ENCODE results near the gene DYNLL2.

DYNLL2 gene

DNA sequence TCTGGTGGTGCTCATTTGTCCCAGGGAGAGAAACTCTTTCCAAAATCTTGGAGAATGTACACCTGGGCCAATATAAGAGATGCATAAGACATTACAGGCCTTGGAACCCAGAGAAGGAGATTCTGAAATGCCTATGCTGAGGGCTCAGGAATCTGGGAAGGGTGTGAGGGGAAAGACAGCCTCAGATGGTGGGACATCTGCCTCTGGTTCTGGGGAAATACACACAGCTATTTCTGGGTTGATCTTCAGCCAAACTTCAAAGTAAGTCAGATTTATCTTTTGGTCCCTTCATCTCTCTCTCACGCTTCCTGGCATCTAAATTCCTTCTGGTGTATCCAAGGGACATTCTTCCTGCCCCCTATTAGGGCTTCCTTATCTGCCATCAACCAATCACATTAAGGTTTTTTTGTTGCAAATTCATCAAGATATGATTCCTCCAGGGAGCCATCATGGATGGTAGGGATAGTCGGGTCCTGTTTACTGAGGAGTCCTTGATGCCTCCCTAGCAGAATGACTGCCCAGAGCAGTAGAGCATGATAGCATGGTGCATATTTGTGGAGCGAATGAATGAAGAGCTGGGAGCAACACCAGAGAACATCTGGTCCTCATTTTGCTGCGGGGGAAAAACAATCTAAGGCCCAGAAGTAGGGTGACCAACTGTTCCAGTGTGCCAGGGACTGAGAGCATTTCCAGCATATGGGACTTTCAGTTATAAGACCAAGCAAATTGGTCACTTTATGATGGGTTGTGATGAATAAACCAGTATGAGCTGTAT lies 35.7 kb upstream of the DYNLL2 start:
- Histone ChIP-seq H3K27me3 (ENCODE audit: insufficient read depth, insufficient read length) (no peaks in the 10 kb centered on the region), H3K4me3 (ENCODE audit: insufficient read length, low read depth) (no peak overlapping the region), H3K9ac (ENCODE audit: insufficient read length, low read depth) (no peak overlapping the region), H3K4me1 (ENCODE audit: insufficient read depth, insufficient read length) (no peaks in the 10 kb centered on the region), H3K9me3 (ENCODE audit: insufficient read depth, low read length) (no peaks in the 10 kb centered on the region), H3K36me3 (ENCODE audit: insufficient read depth, insufficient read length, low read length) (no peaks in the 10 kb centered on the region)
- no peak for TF ChIP-seq YY1 (IDR thresholded peaks at IDR 0.05; ENCODE audit: insufficient read depth, insufficient read length)
- TF ChIP-seq SUZ12 (IDR thresholded peaks at IDR 0.05; ENCODE audit: extremely low read depth, insufficient read depth, insufficient read length) = no peak
- no peak for TF ChIP-seq ZNF274 (IDR thresholded peaks at IDR 0.05; ENCODE audit: low read depth, low read length)
- no peak for DNase-seq (ENCODE audit: low read depth, low spot score)

DNA sequence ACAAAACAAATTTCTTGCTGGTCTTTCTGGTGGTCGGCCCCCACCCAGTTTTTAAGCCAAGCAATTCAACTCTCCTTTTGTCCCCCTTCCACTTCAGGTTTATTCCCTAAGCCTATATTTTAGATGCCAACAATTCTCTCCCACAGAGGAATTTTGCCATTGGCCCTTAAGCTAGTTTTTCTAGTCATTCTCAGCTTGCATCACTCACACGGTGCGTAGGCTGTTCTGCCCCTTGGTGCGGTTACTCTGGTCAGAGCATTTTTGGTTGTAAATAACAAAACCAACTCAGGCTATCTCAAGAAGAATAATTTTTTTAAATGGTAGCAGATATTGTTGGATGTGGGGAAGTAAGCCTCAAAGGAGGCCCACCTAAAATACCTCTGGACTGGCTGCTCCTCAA lies 33.7 kb upstream of the DYNLL2 start:
- no peaks in the 10 kb centered on the region for H3K36me3 ChIP-seq (ENCODE audit: insufficient read depth, insufficient read length, low read length)
- no peak for DNase-seq (ENCODE audit: low read depth, low spot score)
- H3K4me3 ChIP-seq (ENCODE audit: insufficient read length, low read depth) = no peak overlapping the region
- no peaks in the 10 kb centered on the region for H3K27me3 ChIP-seq (ENCODE audit: insufficient read depth, insufficient read length)
- no peaks in the 10 kb centered on the region for H3K9me3 ChIP-seq (ENCODE audit: insufficient read depth, low read length)
- no peak overlapping the region for H3K9ac ChIP-seq (ENCODE audit: insufficient read length, low read depth)
- TF ChIP-seq SUZ12 (IDR thresholded peaks at IDR 0.05; ENCODE audit: extremely low read depth, insufficient read depth, insufficient read length) = no peak
- TF ChIP-seq YY1 (IDR thresholded peaks at IDR 0.05; ENCODE audit: insufficient read depth, insufficient read length) = no peak
- no peak for TF ChIP-seq ZNF274 (IDR thresholded peaks at IDR 0.05; ENCODE audit: low read depth, low read length)
- no peaks in the 10 kb centered on the region for H3K4me1 ChIP-seq (ENCODE audit: insufficient read depth, insufficient read length)

DNA sequence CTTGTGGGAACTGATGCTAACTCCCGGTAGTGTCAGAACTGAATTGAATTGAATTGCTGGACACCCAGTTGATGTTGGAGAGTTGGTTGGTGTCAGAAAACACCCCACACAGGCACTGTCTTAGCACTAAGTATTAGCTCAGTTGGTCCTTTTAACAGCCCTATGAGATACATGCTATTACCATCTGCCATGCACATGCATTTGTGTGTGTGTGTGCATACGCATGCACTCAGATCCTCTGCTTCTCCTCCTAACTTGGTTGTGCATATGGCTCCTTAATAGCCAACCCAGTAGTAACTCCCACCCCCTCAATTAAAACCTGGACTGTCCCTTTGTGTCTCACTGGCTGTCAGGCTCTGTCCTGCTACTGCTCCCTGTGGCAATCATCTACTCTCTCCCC lies 32.3 kb upstream of the DYNLL2 start:
- Histone ChIP-seq H3K27me3 (ENCODE audit: insufficient read depth, insufficient read length) (no peaks in the 10 kb centered on the region), H3K36me3 (ENCODE audit: insufficient read depth, insufficient read length, low read length) (no peaks in the 10 kb centered on the region), H3K9ac (ENCODE audit: insufficient read length, low read depth) (no peak overlapping the region), H3K4me1 (ENCODE audit: insufficient read depth, insufficient read length) (no peaks in the 10 kb centered on the region), H3K4me3 (ENCODE audit: insufficient read length, low read depth) (no peak overlapping the region), H3K9me3 (ENCODE audit: insufficient read depth, low read length) (no peaks in the 10 kb centered on the region)
- DNase-seq (ENCODE audit: low read depth, low spot score) = no peak
- TF ChIP-seq ZNF274 (IDR thresholded peaks at IDR 0.05; ENCODE audit: low read depth, low read length) = no peak
- no peak for TF ChIP-seq YY1 (IDR thresholded peaks at IDR 0.05; ENCODE audit: insufficient read depth, insufficient read length)
- no peak for TF ChIP-seq SUZ12 (IDR thresholded peaks at IDR 0.05; ENCODE audit: extremely low read depth, insufficient read depth, insufficient read length)

DNA sequence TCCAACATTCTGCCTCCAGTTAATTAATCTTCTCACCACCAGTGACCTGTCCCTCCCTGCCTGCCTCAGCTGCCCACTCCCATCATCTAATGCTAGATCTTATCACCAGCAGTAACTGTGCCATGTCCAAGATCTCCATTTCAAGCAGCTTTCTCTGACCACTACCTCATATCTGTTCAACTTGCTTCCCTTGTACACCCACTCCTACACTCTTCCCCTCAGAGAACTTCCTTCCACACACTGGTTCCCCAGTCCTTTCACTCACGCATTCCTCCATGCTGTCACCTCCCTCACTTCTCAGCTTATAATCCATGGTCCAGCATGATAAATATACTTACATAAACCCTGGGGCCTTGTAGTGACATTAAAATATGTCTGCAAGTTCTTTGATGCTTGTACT lies 31.8 kb upstream of the DYNLL2 start:
- no peaks in the 10 kb centered on the region for H3K4me1 ChIP-seq (ENCODE audit: insufficient read depth, insufficient read length)
- no peak overlapping the region for H3K4me3 ChIP-seq (ENCODE audit: insufficient read length, low read depth)
- no peaks in the 10 kb centered on the region for H3K27me3 ChIP-seq (ENCODE audit: insufficient read depth, insufficient read length)
- no peak for DNase-seq (ENCODE audit: low read depth, low spot score)
- no peaks in the 10 kb centered on the region for H3K9me3 ChIP-seq (ENCODE audit: insufficient read depth, low read length)
- no peaks in the 10 kb centered on the region for H3K36me3 ChIP-seq (ENCODE audit: insufficient read depth, insufficient read length, low read length)
- no peak for TF ChIP-seq ZNF274 (IDR thresholded peaks at IDR 0.05; ENCODE audit: low read depth, low read length)
- TF ChIP-seq SUZ12 (IDR thresholded peaks at IDR 0.05; ENCODE audit: extremely low read depth, insufficient read depth, insufficient read length) = no peak
- TF ChIP-seq YY1 (IDR thresholded peaks at IDR 0.05; ENCODE audit: insufficient read depth, insufficient read length) = no peak
- H3K9ac ChIP-seq (ENCODE audit: insufficient read length, low read depth) = no peak overlapping the region

DNA sequence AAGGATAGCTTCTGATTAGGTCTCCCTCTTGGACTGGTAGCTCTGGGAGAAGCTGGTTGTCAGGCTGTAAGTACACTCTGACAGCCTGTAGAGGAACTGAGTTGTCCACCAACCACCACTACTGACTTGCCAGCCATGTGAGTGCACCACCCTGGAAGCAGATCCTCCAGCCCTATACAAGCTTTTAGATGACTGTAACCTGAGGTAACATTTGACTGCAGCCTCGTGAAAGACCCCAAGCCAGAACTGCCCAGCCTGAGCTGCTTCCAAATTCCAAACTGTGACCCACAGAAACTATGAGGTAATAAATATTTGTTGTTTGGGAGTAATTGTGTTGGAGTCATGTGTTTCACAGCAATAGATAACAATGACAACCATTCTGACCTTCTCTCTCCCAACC lies 30.8 kb upstream of the DYNLL2 start:
- no peaks in the 10 kb centered on the region for H3K36me3 ChIP-seq (ENCODE audit: insufficient read depth, insufficient read length, low read length)
- H3K9me3 ChIP-seq (ENCODE audit: insufficient read depth, low read length) = no peaks in the 10 kb centered on the region
- no peaks in the 10 kb centered on the region for H3K27me3 ChIP-seq (ENCODE audit: insufficient read depth, insufficient read length)
- no peak overlapping the region for H3K9ac ChIP-seq (ENCODE audit: insufficient read length, low read depth)
- H3K4me3 ChIP-seq (ENCODE audit: insufficient read length, low read depth) = no peak overlapping the region
- H3K4me1 ChIP-seq (ENCODE audit: insufficient read depth, insufficient read length) = no peaks in the 10 kb centered on the region
- TF ChIP-seq SUZ12 (IDR thresholded peaks at IDR 0.05; ENCODE audit: extremely low read depth, insufficient read depth, insufficient read length) (no peak), YY1 (IDR thresholded peaks at IDR 0.05; ENCODE audit: insufficient read depth, insufficient read length) (no peak), ZNF274 (IDR thresholded peaks at IDR 0.05; ENCODE audit: low read depth, low read length) (no peak)
- no peak for DNase-seq (ENCODE audit: low read depth, low spot score)

DNA sequence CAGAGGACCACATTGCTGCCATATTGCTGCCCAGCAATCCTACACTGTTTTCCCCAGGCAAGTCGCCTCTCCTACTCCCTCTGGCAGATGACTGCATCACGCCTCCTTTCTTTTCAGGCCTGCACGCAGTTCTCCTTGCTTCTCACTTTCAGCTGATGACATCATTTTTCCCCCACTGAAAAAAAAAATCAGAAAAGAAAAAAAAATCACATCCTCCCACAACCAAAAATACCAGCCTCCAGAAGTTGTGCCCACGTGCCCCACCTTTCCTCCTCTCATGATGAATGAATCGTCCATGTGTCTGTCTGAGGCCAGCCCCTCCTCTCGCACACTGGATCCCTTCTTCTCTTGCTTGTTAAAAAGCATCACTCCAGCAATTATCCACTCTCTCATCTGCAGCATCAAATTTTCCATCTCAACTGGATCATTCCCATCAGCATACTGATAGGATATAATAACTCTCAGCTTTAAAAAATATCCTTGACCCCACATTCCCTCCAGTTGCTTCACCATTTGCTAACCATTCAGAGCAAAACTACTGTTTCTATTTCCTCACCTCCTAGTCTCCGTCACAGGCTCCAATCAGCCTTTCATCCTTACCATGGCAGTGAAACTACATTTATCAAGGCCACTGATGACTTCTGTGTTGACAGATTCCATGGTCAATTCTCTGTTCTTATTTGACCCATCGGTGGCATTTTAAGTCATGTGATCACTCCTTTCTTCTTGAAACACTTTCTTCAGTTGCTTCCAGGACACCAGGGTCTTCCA lies 30.1 kb upstream of the DYNLL2 start:
- Histone ChIP-seq H3K4me1 (ENCODE audit: insufficient read depth, insufficient read length) (no peaks in the 10 kb centered on the region), H3K4me3 (ENCODE audit: insufficient read length, low read depth) (no peak overlapping the region), H3K36me3 (ENCODE audit: insufficient read depth, insufficient read length, low read length) (no peaks in the 10 kb centered on the region), H3K9ac (ENCODE audit: insufficient read length, low read depth) (no peak overlapping the region), H3K27me3 (ENCODE audit: insufficient read depth, insufficient read length) (no peaks in the 10 kb centered on the region), H3K9me3 (ENCODE audit: insufficient read depth, low read length) (no peaks in the 10 kb centered on the region)
- no peak for DNase-seq (ENCODE audit: low read depth, low spot score)
- TF ChIP-seq ZNF274 (IDR thresholded peaks at IDR 0.05; ENCODE audit: low read depth, low read length) (no peak), YY1 (IDR thresholded peaks at IDR 0.05; ENCODE audit: insufficient read depth, insufficient read length) (no peak), SUZ12 (IDR thresholded peaks at IDR 0.05; ENCODE audit: extremely low read depth, insufficient read depth, insufficient read length) (no peak)

DNA sequence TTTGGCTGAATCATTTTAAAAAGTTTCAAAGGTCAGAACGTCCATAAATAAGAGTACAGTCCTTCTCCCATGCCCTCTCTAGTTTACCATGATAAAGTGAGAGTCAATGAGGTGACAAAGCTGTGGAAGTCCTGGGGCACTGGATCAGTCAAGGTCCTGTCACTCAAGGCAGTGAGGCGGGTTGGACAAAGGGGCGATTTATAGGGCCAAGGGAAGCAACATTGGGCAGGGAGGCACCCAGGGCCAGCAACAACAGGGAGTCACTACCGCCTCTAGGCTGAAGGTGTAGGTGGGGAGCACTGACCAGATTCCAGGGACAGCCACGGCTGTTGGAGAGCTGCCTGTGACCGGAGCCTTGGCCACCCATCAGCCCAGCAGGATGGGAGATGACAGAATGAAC lies 28.6 kb upstream of the DYNLL2 start:
- DNase-seq (ENCODE audit: low read depth, low spot score) = no peak
- Histone ChIP-seq H3K9ac (ENCODE audit: insufficient read length, low read depth) (no peak overlapping the region), H3K9me3 (ENCODE audit: insufficient read depth, low read length) (no peaks in the 10 kb centered on the region), H3K4me1 (ENCODE audit: insufficient read depth, insufficient read length) (no peaks in the 10 kb centered on the region), H3K27me3 (ENCODE audit: insufficient read depth, insufficient read length) (no peaks in the 10 kb centered on the region), H3K36me3 (ENCODE audit: insufficient read depth, insufficient read length, low read length) (no peaks in the 10 kb centered on the region), H3K4me3 (ENCODE audit: insufficient read length, low read depth) (no peak overlapping the region)
- TF ChIP-seq YY1 (IDR thresholded peaks at IDR 0.05; ENCODE audit: insufficient read depth, insufficient read length) = no peak
- TF ChIP-seq ZNF274 (IDR thresholded peaks at IDR 0.05; ENCODE audit: low read depth, low read length) = no peak
- TF ChIP-seq SUZ12 (IDR thresholded peaks at IDR 0.05; ENCODE audit: extremely low read depth, insufficient read depth, insufficient read length) = no peak
